Measurements from ENCODE around the gene SLC22A3.

GRCh38 chr6:160349814-160350350 lies 1.7 kb downstream of the SLC22A3 start:
- TF ChIP-seq ZSCAN20 (CRISPR knock-in tag; IDR thresholded peaks at IDR 0.05): no peak
- TF ChIP-seq CTCF (IDR thresholded peaks at IDR 0.05): no peak
- TF ChIP-seq MAZ (IDR thresholded peaks at IDR 0.05; ENCODE audit: borderline replicate concordance, low read depth, low read length): no peak
- no peak for TF ChIP-seq POLR2A (IDR thresholded peaks at IDR 0.05; ENCODE audit: low read length)
- TF ChIP-seq RARB (CRISPR knock-in tag; IDR thresholded peaks at IDR 0.05): no peak
- TF ChIP-seq ELK1 (IDR thresholded peaks at IDR 0.05; ENCODE audit: low read depth, low read length): no peak
- TF ChIP-seq NPAS2 (CRISPR knock-in tag; IDR thresholded peaks at IDR 0.05; ENCODE audit: borderline replicate concordance): no peak
- TF ChIP-seq JUN (IDR thresholded peaks at IDR 0.05): no peak
- no peak for TF ChIP-seq MAX (IDR thresholded peaks at IDR 0.05)
- no peak for TF ChIP-seq CHD2 (IDR thresholded peaks at IDR 0.05; ENCODE audit: low read length, partially characterized antibody)
- no peak for TF ChIP-seq PHF8 (IDR thresholded peaks at IDR 0.05; ENCODE audit: borderline replicate concordance, low read depth)
- no peak for TF ChIP-seq BCL3 (IDR thresholded peaks at IDR 0.05)
- no peak for TF ChIP-seq POLR2AphosphoS2 (conservative IDR thresholded peaks at IDR 0.05; ENCODE audit: low read length)
